Vagina (tissue), 2 donors: ENCODE data around the gene GRIK2.

Experiments used
- POLR2A ChIP-seq, 2 donors: fragments of 450-650 bp; IDR thresholded peaks; one replicate each; pipeline ENCODE4 v1.6.1; 2017; ENCODE audit warnings: antibody characterized with exemption in 2 of 2, mild to moderate bottlenecking in 2 of 2, moderate library complexity in 2 of 2
- POLR2AphosphoS5 ChIP-seq, 2 donors: sonication (generic); formaldehyde crosslinking; IDR thresholded peaks; one replicate each; pipeline ENCODE4 v1.9.0; 2017; ENCODE audit warnings: antibody characterized with exemption in 2 of 2, mild to moderate bottlenecking in 2 of 2, low read depth in 1 of 2; ENCODE audit not compliant: insufficient read depth in 1 of 2
- TF ChIP-seq, protein P1 (sequence below), 3 experiments: fragments of 450-650 bp in 2 of 3; fragments of 200-600 bp in 1 of 3; sonication (generic) in 1 of 3; IDR thresholded peaks; one replicate each; pipeline ENCODE4 v1.5.1; 2017 to 2019; ENCODE audit warnings: antibody characterized with exemption in 3 of 3, mild to moderate bottlenecking in 2 of 3, moderate library complexity in 2 of 3

DNA sequence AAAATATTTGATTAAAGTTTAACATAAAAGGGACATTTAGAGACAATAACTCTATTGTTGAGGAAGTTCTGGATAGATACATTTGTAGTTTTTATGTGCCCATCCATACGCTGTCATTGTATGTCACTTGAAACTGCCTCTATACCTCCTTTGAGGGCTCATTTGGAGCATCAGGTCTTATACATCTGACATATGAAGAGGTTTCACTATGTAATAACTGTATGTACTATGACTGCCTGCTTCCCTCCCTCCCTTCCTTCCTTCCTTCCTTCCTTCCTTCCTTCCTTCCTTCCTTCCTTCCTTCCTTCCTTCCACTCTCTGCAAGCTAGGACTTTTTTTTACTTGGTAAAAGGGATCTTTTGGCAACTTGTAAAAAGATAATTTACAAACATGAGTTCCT, 657.5 kb downstream of the GRIK2 start:
- TF ChIP-seq, protein P1, sequence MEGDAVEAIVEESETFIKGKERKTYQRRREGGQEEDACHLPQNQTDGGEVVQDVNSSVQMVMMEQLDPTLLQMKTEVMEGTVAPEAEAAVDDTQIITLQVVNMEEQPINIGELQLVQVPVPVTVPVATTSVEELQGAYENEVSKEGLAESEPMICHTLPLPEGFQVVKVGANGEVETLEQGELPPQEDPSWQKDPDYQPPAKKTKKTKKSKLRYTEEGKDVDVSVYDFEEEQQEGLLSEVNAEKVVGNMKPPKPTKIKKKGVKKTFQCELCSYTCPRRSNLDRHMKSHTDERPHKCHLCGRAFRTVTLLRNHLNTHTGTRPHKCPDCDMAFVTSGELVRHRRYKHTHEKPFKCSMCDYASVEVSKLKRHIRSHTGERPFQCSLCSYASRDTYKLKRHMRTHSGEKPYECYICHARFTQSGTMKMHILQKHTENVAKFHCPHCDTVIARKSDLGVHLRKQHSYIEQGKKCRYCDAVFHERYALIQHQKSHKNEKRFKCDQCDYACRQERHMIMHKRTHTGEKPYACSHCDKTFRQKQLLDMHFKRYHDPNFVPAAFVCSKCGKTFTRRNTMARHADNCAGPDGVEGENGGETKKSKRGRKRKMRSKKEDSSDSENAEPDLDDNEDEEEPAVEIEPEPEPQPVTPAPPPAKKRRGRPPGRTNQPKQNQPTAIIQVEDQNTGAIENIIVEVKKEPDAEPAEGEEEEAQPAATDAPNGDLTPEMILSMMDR (IDR thresholded peaks at IDR 0.05): no peak
- TF ChIP-seq POLR2AphosphoS5 (IDR thresholded peaks at IDR 0.05; ENCODE audit: insufficient read depth in 1 of 2, low read depth in 1 of 2) (no peak), POLR2A (IDR thresholded peaks at IDR 0.05) (no peak)
